K562 (cell line): ENCODE data around the gene ACRBP. TPM values are rescaled to one million over a fixed set of nuclear protein-coding genes. Genes with fewer than 3 reads are reported as not detected.
A peak's percentile ranks its signal among the peaks of the same experiment; 100 is the strongest.

ENCODE experiments used
- ARID2 ChIP-seq: fragments of 450-650 bp; IDR thresholded peaks from 2 replicates; pipeline ENCODE4 v1.6.1; 2017; ENCODE audit warnings: antibody characterized with exemption, mild to moderate bottlenecking
- ARNT ChIP-seq, 2 experiments: fragments of 450-650 bp; IDR thresholded peaks; 2 replicates each; pipeline ENCODE4 v1.6.1; 2016; ENCODE audit warnings: mild to moderate bottlenecking in 1 of 2
- ASH1L ChIP-seq: fragments of 450-650 bp; IDR thresholded peaks from 2 replicates; pipeline ENCODE4 v1.6.1; 2018; ENCODE audit warnings: borderline replicate concordance, mild to moderate bottlenecking, low read depth; ENCODE audit not compliant: partially characterized antibody
- CBFA2T2 ChIP-seq: fragments of 450-650 bp; conservative IDR thresholded peaks from 2 replicates; pipeline ENCODE4 v1.6.1; 2017; ENCODE audit warnings: mild to moderate bottlenecking
- GATAD2B ChIP-seq: fragments of 450-650 bp; IDR thresholded peaks from 2 replicates; pipeline ENCODE4 v1.6.1; 2017; ENCODE audit warnings: mild to moderate bottlenecking, borderline replicate concordance
- IRF2 ChIP-seq: sonication (generic); formaldehyde crosslinking; IDR thresholded peaks from 2 replicates; pipeline ENCODE4 v1.8.1; 2022; ENCODE audit warnings: mild to moderate bottlenecking, missing genetic modification reagents
- NFE2 ChIP-seq: IDR thresholded peaks from 2 replicates; pipeline ENCODE4 v1.6.1; 2014; ENCODE audit warnings: antibody characterized with exemption, low read depth
- NFIX ChIP-seq: fragments of 250-450 bp; sonication (Bioruptor Pico); IDR thresholded peaks from 2 replicates; pipeline ENCODE4 v1.4.0; 2020; ENCODE audit warnings: low read depth, mild to moderate bottlenecking, moderate library complexity
- PHF8 ChIP-seq: fragments of 200-600 bp; sonication (generic); IDR thresholded peaks from 2 replicates; pipeline ENCODE4 v1.6.1; 2012; ENCODE audit warnings: mixed run types, mild to moderate bottlenecking, inconsistent platforms, low read length, moderate library complexity, borderline replicate concordance
- SNIP1 ChIP-seq: fragments of 450-650 bp; IDR thresholded peaks from 2 replicates; pipeline ENCODE4 v1.7.1; 2017; ENCODE audit warnings: low read depth, mild to moderate bottlenecking
- TBP ChIP-seq: optimal IDR thresholded peaks from 2 replicates; pipeline ENCODE3; 2011; ENCODE audit warnings: low read depth, low read length, improper control_type of control experiment
- ZFX ChIP-seq: sonication (generic); formaldehyde crosslinking; IDR thresholded peaks from 2 replicates; pipeline ENCODE4 v1.8.0; 2022; ENCODE audit warnings: mild to moderate bottlenecking, missing genetic modification reagents, moderate library complexity
- ZNF311 ChIP-seq: fragments of 250-450 bp; sonication (Bioruptor Pico); IDR thresholded peaks from 2 replicates; pipeline ENCODE4 v1.4.0; 2020; ENCODE audit warnings: mild to moderate bottlenecking, moderate library complexity
- polyA plus RNA-seq, 8 experiments: library from polyadenylated mRNA; depleted of rRNA in 4 of 8; stranded (reverse) in 5 of 8; unstranded in 3 of 8; fragments of >200 nt; fragmentation: Nextera tagmentation in 2 of 8; fragmentation: Illumina TruSeq in 1 of 8; extraction: Ambion mirVana in 2 of 8; extraction: Trizol in 1 of 8; gene quantifications; 2 replicates each; pipeline versions ENCODE4 v1.2.1 to v1.2.3, GENCODE V29; 2011 to 2014; ENCODE audit warnings: inconsistent platforms in 1 of 8, missing spikeins in 1 of 8
- total RNA-seq, 7 experiments: library from RNA; depleted of rRNA in 6 of 7; stranded (reverse); fragments of >200 nt in 6 of 7; fragmentation: Illumina TruSeq in 2 of 7; extraction: Trizol in 2 of 7; gene quantifications; 2 replicates each; pipeline versions ENCODE4 v1.2.1 to v1.2.3, GENCODE V29; 2011 to 2021; ENCODE audit warnings: low replicate concordance in 1 of 7
- TF ChIP-seq, protein P1 (sequence below): fragments of 250-450 bp; sonication (Bioruptor Pico); IDR thresholded peaks from 2 replicates; pipeline ENCODE4 v1.5.0; 2021
- TF ChIP-seq, protein P2 (sequence below), 2 experiments: fragments of 450-650 bp in 1 of 2; IDR thresholded peaks; 2 replicates each; pipeline ENCODE4 v1.6.1; 2011 to 2017; ENCODE audit warnings: low read depth in 2 of 2, antibody characterized with exemption in 1 of 2, borderline replicate concordance in 1 of 2, low read length in 1 of 2, mild to moderate bottlenecking in 1 of 2, mixed read lengths in 1 of 2; ENCODE audit not compliant: control insufficient read depth in 1 of 2
- TF ChIP-seq, protein P3 (sequence below): fragments of 250-450 bp; sonication (Bioruptor Pico); IDR thresholded peaks from 2 replicates; pipeline ENCODE4 v1.5.1; 2021; ENCODE audit warnings: mild to moderate bottlenecking
- TF ChIP-seq, protein P4 (sequence below): fragments of 250-450 bp; sonication (Bioruptor Pico); IDR thresholded peaks from 2 replicates; pipeline ENCODE4 v1.8.0; 2021; ENCODE audit warnings: moderate library complexity, mild to moderate bottlenecking, inconsistent platforms

The ACRBP gene
- total and polyA plus RNA-seq, 9 of the 15 experiments (the other 6 are each of a cell fraction or from before 2014, with no cell fraction given): 3.1 to 31.8 (median 8.4) TPM

DNA sequence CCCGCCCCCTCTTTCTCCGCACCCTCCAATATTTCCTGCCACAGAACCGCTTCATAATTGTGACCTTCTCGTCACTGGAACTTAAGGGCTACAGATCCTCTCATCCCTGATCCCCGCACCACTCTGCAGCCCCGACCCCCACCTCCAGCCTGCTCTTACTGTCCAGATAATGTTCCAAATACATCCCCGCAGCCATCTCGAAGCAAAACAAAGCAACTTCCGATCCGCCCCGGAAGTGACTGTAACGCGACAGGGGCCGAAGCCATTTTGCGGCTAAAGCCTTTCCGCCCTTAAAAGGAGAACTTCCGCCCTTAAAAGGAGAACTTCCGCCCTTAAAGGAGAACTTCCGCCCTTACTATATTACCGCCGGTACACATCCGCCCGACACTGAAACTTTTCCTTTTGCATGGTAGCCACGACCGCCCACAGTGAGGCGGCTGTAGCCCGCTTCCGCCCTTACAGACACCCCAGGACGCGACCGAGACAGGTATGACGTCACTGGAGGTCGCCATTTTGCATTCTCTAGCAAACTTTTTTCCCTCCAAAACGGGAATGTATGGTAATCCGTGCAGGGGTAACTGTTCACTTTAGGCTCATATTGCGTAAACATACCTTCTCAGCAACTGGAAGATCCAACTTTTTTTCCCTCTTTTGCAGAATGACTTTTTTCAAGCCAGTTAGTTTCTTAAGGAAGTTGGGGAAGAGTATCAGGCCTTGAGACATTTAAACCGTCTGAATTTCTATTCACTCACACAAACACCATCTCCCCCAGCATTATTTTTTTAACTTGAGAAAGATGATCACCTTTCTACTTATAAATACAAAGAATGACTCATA, 15.9 kb upstream of the ACRBP start, which contains the start of gene ING4 (continued):
- TF ChIP-seq, protein P1, sequence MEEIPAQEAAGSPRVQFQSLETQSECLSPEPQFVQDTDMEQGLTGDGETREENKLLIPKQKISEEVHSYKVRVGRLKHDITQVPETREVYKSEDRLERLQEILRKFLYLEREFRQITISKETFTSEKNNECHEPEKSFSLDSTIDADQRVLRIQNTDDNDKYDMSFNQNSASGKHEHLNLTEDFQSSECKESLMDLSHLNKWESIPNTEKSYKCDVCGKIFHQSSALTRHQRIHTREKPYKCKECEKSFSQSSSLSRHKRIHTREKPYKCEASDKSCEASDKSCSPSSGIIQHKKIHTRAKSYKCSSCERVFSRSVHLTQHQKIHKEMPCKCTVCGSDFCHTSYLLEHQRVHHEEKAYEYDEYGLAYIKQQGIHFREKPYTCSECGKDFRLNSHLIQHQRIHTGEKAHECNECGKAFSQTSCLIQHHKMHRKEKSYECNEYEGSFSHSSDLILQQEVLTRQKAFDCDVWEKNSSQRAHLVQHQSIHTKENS (CRISPR knock-in tag): no peak
- TF ChIP-seq NFIX (CRISPR knock-in tag) (peak; percentile 19; the same call in 1 of the 2 replicates), ARNT (IDR thresholded peaks at IDR 0.05) (0 out of 4 replicates have a peak, but pooled peaks of 1 of the 2 experiments have one; percentile 34), ZFX (CRISPR knock-in tag) (peak; percentile 60; the same call in 1 of the 2 replicates), NFE2 (no peak; the same call in 1 of the 2 replicates), TBP (peak; percentile 45), GATAD2B (peak; percentile 92), ZNF311 (CRISPR knock-in tag) (peak; percentile 68; the same call in 1 of the 2 replicates), ASH1L (peak; percentile 93), SNIP1 (no peak), ARID2 (no peak), IRF2 (CRISPR knock-in tag) (no peak), CBFA2T2 (no peak), PHF8 (peak; percentile 60; the same call in 1 of the 2 replicates)
- TF ChIP-seq, protein P2, sequence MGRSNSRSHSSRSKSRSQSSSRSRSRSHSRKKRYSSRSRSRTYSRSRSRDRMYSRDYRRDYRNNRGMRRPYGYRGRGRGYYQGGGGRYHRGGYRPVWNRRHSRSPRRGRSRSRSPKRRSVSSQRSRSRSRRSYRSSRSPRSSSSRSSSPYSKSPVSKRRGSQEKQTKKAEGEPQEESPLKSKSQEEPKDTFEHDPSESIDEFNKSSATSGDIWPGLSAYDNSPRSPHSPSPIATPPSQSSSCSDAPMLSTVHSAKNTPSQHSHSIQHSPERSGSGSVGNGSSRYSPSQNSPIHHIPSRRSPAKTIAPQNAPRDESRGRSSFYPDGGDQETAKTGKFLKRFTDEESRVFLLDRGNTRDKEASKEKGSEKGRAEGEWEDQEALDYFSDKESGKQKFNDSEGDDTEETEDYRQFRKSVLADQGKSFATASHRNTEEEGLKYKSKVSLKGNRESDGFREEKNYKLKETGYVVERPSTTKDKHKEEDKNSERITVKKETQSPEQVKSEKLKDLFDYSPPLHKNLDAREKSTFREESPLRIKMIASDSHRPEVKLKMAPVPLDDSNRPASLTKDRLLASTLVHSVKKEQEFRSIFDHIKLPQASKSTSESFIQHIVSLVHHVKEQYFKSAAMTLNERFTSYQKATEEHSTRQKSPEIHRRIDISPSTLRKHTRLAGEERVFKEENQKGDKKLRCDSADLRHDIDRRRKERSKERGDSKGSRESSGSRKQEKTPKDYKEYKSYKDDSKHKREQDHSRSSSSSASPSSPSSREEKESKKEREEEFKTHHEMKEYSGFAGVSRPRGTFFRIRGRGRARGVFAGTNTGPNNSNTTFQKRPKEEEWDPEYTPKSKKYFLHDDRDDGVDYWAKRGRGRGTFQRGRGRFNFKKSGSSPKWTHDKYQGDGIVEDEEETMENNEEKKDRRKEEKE (IDR thresholded peaks at IDR 0.05; ENCODE audit: borderline replicate concordance in 1 of 2, control insufficient read depth in 1 of 2, low read depth in 2 of 2, low read length in 1 of 2): no peak
- TF ChIP-seq, protein P3, sequence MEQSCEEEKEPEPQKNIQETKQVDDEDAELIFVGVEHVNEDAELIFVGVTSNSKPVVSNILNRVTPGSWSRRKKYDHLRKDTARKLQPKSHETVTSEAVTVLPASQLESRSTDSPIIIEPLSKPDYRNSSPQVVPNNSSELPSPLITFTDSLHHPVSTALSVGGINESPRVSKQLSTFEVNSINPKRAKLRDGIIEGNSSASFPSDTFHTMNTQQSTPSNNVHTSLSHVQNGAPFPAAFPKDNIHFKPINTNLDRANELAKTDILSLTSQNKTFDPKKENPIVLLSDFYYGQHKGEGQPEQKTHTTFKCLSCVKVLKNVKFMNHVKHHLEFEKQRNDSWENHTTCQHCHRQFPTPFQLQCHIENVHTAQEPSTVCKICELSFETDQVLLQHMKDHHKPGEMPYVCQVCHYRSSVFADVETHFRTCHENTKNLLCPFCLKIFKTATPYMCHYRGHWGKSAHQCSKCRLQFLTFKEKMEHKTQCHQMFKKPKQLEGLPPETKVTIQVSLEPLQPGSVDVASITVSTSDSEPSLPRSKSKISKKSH (CRISPR knock-in tag): no peak
- TF ChIP-seq, protein P4, sequence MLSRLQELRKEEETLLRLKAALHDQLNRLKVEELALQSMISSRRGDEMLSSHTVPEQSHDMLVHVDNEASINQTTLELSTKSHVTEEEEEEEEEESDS (CRISPR knock-in tag): no peak
